HUES48 (cell line): Measurements from ENCODE around the gene METAP1.
"Not testable (repeated sequence)": the region's sequence is repeated elsewhere in the genome, so short reads cannot be mapped to it uniquely, and the experiment has no call there.

Experiments
- H3K27ac ChIP-seq: one replicate; pipeline ENCODE4 v1.7.0; 2013; ENCODE audit warnings: low read depth, low read length, inconsistent platforms
- H3K27me3 ChIP-seq: 2 replicates; pipeline ENCODE4 v1.6.1; 2013; ENCODE audit warnings: mild to moderate bottlenecking, low read length; ENCODE audit not compliant: control insufficient read depth, insufficient read depth
- H3K36me3 ChIP-seq: 2 replicates; pipeline ENCODE4 v1.6.1; 2013; ENCODE audit warnings: low read length; ENCODE audit not compliant: control insufficient read depth, insufficient read depth
- H3K4me1 ChIP-seq: 2 replicates; pipeline ENCODE4 v1.6.1; 2013; ENCODE audit warnings: mild to moderate bottlenecking, low read length; ENCODE audit not compliant: control insufficient read depth, insufficient read depth
- H3K4me3 ChIP-seq: 2 replicates; pipeline ENCODE4 v1.5.1; 2013; ENCODE audit warnings: mild to moderate bottlenecking, low read depth, low read length
- H3K9ac ChIP-seq: 2 replicates; pipeline ENCODE4 v1.6.1; 2013; ENCODE audit warnings: mild to moderate bottlenecking, low read depth, low read length, moderate library complexity
- H3K9me3 ChIP-seq: 2 replicates; pipeline ENCODE4 v1.6.1; 2013; ENCODE audit warnings: low read length; ENCODE audit not compliant: control insufficient read depth, insufficient read depth

METAP1 gene

GRCh38 chr4:99058228-99058627 is 62.7 kb downstream of the METAP1 start:
- H3K9me3 ChIP-seq, result no peaks in the 10 kb centered on the region
- no peaks in the 10 kb centered on the region for H3K27me3 ChIP-seq
- peaks cover 4% of the 10 kb centered on the region; the same call in 1 of the 2 replicates for H3K4me1 ChIP-seq
- no peak overlapping the region for H3K27ac ChIP-seq
- H3K9ac ChIP-seq, result no peak overlapping the region
- peaks cover 65% of the 10 kb centered on the region for H3K36me3 ChIP-seq
- no peak overlapping the region for H3K4me3 ChIP-seq

DNA sequence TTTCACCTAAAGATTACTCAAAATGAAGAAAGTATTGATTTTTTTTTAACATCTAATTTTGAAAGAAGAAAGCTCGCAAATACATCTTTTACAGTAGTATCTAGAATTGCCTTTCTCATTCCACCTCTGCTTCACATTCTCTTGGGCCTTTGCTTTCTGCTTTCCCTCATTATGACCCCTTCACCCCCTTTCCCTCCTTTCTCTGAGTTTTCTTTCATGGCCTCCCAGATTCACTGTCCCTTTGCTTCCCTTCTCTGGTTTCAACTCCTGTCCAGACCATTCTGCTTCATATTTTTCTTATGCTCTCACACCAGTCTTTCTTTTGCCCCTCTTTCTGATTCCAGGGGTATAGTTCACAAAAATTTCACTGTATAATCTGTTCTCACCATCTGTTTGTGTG is 64.0 kb downstream of the METAP1 start:
- Histone ChIP-seq H3K9me3 (no peaks in the 10 kb centered on the region), H3K27me3 (no peaks in the 10 kb centered on the region), H3K36me3 (peaks cover 57% of the 10 kb centered on the region), H3K4me1 (peaks cover 4% of the 10 kb centered on the region; the same call in 1 of the 2 replicates), H3K9ac (no peak overlapping the region), H3K27ac (no peak overlapping the region), H3K4me3 (no peak overlapping the region)

GRCh38 chr4:99061048-99061700 is 65.7 kb downstream of the METAP1 start:
- Histone ChIP-seq H3K27ac (no peak overlapping the region), H3K27me3 (no peaks in the 10 kb centered on the region), H3K9me3 (no peaks in the 10 kb centered on the region), H3K4me1 (no peaks in the 10 kb centered on the region; the same call in 1 of the 2 replicates), H3K36me3 (peaks cover 50% of the 10 kb centered on the region), H3K9ac (no peak overlapping the region), H3K4me3 (no peak overlapping the region)

DNA sequence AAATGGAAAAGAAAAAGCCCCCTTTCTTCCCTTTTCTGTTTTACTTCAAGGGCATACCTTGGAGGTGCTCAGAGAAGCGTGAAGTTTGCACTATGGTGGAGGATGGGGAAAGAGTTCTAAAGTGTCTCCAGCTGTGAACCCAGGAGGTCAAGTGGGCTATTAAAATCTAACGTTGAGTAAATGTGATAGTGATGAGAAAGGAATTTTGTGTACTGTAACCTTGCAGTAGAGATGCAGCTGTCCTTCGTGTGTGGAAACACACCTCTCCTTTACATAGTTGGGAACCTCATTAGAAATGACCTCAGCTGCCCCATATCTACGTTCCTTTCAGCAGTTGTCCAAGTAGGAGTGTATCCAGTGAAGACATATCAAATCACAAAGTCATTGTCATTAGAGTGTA is 66.6 kb downstream of the METAP1 start:
- Histone ChIP-seq H3K27ac (no peak overlapping the region), H3K36me3 (peaks cover 49% of the 10 kb centered on the region), H3K9ac (no peak overlapping the region)

DNA sequence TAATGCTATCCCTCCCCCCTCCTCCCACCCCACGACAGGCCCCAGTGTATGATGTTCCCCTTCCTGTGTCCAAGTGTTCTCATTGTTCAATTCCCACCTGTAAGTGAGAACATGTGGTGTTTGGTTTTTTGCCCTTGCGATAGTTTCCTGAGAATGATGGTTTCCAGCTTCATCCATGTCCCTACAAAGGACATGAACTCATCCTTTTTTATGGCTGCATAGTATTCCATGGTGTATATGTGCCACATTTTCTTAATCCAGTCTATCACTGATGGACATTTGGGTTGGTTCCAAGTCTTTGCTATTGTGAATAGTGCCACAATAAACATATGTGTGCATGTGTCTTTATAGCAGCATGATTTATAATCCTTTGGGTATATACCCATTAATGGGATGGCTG is 70.0 kb downstream of the METAP1 start:
- H3K36me3 ChIP-seq, result peaks cover 25% of the 10 kb centered on the region
- not testable (repeated sequence) for H3K27me3 ChIP-seq, H3K4me3 ChIP-seq, H3K9ac ChIP-seq, H3K27ac ChIP-seq, H3K4me1 ChIP-seq, H3K9me3 ChIP-seq

More for the DNA sequence above, 66.6 kb downstream of the METAP1 start:
- Histone ChIP-seq H3K4me3 (no peak overlapping the region), H3K9me3 (no peaks in the 10 kb centered on the region), H3K27me3 (no peaks in the 10 kb centered on the region), H3K4me1 (no peaks in the 10 kb centered on the region; the same call in 1 of the 2 replicates)

DNA sequence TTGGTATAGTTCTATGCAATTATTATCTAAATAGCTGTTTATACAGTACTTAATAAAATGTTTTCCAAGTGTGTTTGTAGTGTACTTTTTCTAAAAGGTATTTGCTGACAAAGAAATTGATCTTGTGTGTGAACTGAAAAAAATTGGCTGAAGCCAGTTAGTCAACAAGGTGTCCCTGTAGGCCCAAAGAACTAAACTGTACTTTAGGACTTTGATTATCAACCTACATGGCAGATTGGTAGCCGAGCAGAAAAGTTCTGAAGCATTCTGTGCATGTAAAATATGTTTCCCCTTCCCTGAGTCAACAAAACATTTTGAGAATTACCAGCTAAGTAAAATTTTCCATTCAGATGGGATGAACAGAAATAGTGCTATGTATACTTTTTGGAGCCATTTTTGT is 72.1 kb downstream of the METAP1 start:
- no peak overlapping the region for H3K27ac ChIP-seq
- H3K4me3 ChIP-seq, result no peak overlapping the region
- H3K36me3 ChIP-seq, result peaks cover 28% of the 10 kb centered on the region
- H3K27me3 ChIP-seq, result no peaks in the 10 kb centered on the region
- no peaks in the 10 kb centered on the region for H3K4me1 ChIP-seq
- no peak overlapping the region for H3K9ac ChIP-seq
- H3K9me3 ChIP-seq, result no peaks in the 10 kb centered on the region

DNA sequence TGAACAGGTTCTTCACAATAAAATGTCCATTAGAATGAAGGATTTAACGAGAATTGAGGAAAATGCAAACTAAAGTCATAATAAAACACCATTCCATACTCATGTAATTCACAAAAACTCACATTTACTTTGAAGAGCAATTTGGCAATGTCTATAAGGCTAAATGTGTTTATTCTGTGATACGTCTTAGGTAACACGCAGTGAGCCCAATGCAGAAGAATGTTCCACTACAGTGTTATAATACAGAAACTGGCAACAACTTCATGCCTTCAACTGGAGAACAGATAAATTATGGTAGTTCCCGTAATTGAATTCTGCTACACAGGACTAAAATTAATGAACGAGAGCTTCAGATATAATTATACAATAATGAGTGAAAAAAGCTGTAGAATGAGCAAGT is 75.6 kb downstream of the METAP1 start:
- no peak overlapping the region for H3K4me3 ChIP-seq
- H3K36me3 ChIP-seq, result peaks cover 63% of the 10 kb centered on the region
- no peak overlapping the region for H3K9ac ChIP-seq
- H3K4me1 ChIP-seq, result no peaks in the 10 kb centered on the region
- H3K27me3 ChIP-seq, result no peaks in the 10 kb centered on the region
- no peaks in the 10 kb centered on the region for H3K9me3 ChIP-seq
- no peak overlapping the region for H3K27ac ChIP-seq

DNA sequence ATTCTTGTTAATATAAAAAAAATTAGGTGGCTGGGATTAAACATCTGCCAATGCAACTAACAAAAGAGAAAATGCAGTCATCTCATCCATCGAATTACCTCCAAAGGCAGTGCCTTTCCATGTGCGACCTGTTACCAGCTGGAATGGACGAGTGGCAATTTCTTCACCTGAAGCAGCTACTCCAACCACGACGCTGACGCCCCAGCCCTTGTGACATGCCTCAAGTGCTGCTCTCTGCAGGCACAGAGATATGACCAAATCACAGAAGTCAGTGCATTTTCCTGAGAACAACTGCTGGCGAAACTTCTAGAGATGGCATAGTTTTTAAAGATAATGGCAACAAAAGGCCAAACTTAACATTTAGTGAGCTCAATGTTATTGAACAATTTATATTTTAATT is 79.3 kb downstream of the METAP1 start:
- H3K36me3 ChIP-seq, result peaks cover 100% of the 10 kb centered on the region
- no peaks in the 10 kb centered on the region for H3K4me1 ChIP-seq
- no peak overlapping the region for H3K4me3 ChIP-seq
- H3K9ac ChIP-seq, result no peak overlapping the region
- no peaks in the 10 kb centered on the region for H3K9me3 ChIP-seq
- H3K27me3 ChIP-seq, result no peaks in the 10 kb centered on the region
- H3K27ac ChIP-seq, result no peak overlapping the region

- Histone ChIP-seq H3K27ac (no peak overlapping the region), H3K9me3 (no peaks in the 10 kb centered on the region), H3K9ac (no peak overlapping the region), H3K4me1 (no peaks in the 10 kb centered on the region), H3K4me3 (no peak overlapping the region), H3K27me3 (no peaks in the 10 kb centered on the region), H3K36me3 (peaks cover 100% of the 10 kb centered on the region)
Measured at GRCh38 chr4:99076292-99076976, 80.9 kb downstream of the METAP1 start.

DNA sequence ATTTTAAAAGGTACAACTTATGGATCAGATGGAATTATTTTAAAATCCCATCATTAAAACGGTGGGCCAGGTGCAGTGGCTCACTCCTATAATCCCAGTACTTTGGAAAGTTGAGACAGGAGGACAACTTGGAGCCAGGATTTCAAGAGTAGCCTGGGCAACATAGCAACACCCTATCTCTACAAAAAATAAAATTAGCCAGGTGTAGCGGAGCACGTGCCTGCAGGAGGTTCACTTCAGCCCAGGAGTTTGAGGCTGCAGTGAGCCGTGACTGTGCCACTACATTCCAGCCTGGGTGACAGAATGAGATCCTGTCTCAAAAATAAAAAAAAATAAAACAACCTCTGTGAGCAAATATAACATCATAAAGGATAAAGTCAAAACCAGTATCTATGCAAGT is 81.7 kb downstream of the METAP1 start:
- no peaks in the 10 kb centered on the region for H3K4me1 ChIP-seq
- H3K9me3 ChIP-seq, result no peaks in the 10 kb centered on the region
- no peak overlapping the region for H3K4me3 ChIP-seq
- peaks cover 100% of the 10 kb centered on the region for H3K36me3 ChIP-seq
- no peak overlapping the region for H3K27ac ChIP-seq
- H3K27me3 ChIP-seq, result no peaks in the 10 kb centered on the region
- no peak overlapping the region for H3K9ac ChIP-seq

GRCh38 chr4:99078336-99078735 is 82.8 kb downstream of the METAP1 start:
- Histone ChIP-seq H3K27ac (no peak overlapping the region), H3K4me1 (no peaks in the 10 kb centered on the region), H3K9me3 (no peaks in the 10 kb centered on the region), H3K36me3 (peaks cover 100% of the 10 kb centered on the region), H3K9ac (no peak overlapping the region), H3K4me3 (no peak overlapping the region), H3K27me3 (no peaks in the 10 kb centered on the region)
